ENCODE data around the gene DCDC2C. TPM values are rescaled to one million over a fixed set of nuclear protein-coding genes. Genes with fewer than 3 reads are reported as not detected.

The DCDC2C gene
- total and polyA plus RNA-seq, 2 experiments from 2014 or later = 0.45 TPM; not detected in 1

GRCh38 chr2:3731829-3732228, 28.5 kb downstream of the DCDC2C start (continued):
- no peak for TF ChIP-seq CREB1 (CRISPR knock-in tag; IDR thresholded peaks at IDR 0.05; ENCODE audit: low read depth)

- Histone ChIP-seq H3K4me2 (no peak overlapping the region), H3K27me3 (ENCODE audit: insufficient read depth) (no peaks in the 10 kb centered on the region), H3K27ac (ENCODE audit: low read depth) (no peak overlapping the region), H2AFZ (no peak overlapping the region), H3K4me3 (no peak overlapping the region), H4K20me1 (replicated peaks; ENCODE audit: insufficient read depth) (no peaks in the 10 kb centered on the region), H3K36me3 (ENCODE audit: insufficient read depth) (no peaks in the 10 kb centered on the region), H3K79me2 (replicated peaks; ENCODE audit: insufficient read depth) (no peaks in the 10 kb centered on the region), H3K4me1 (ENCODE audit: insufficient read depth) (no peaks in the 10 kb centered on the region), H3F3A (replicated peaks; ENCODE audit: low read depth) (no peaks in the 10 kb centered on the region), H3K9me2 (ENCODE audit: insufficient read depth) (no peaks in the 10 kb centered on the region)
- Mint-ChIP-seq H3K36me3 (ENCODE audit: low read depth) (0 out of 3 replicates have a peak, but pooled peaks cover 4% of the 10 kb centered on the region), H3K27ac (no peak overlapping the region), H3K9me3 (peaks cover 79% of the 10 kb centered on the region), H3K27me3 (ENCODE audit: insufficient read depth, low read depth, poor library complexity) (no peaks in the 10 kb centered on the region), H3K4me3 (no peak overlapping the region), H3K4me1 (no peaks in the 10 kb centered on the region)
- TF ChIP-seq EZH2 (IDR thresholded peaks at IDR 0.05; ENCODE audit: low read depth, unreplicated experiment) (no peak), ZNF331 (CRISPR knock-in tag; IDR thresholded peaks at IDR 0.05; ENCODE audit: low read depth) (no peak), REST (IDR thresholded peaks at IDR 0.05; ENCODE audit: unreplicated experiment) (no peak), STAT1 (IDR thresholded peaks at IDR 0.05; ENCODE audit: unreplicated experiment) (no peak), ETS1 (IDR thresholded peaks at IDR 0.05) (no peak), CTCF (conservative IDR thresholded peaks at IDR 0.05; ENCODE audit: low read depth in 2 of 2) (no peak), CREB1 (CRISPR knock-in tag; IDR thresholded peaks at IDR 0.05; ENCODE audit: low read depth) (no peak), EZH2phosphoT487 (IDR thresholded peaks at IDR 0.05; ENCODE audit: unreplicated experiment) (no peak), ZNF114 (CRISPR knock-in tag; IDR thresholded peaks at IDR 0.05) (no peak), NANOG (IDR thresholded peaks at IDR 0.05; ENCODE audit: borderline replicate concordance) (no peak), JUNB (IDR thresholded peaks at IDR 0.05; ENCODE audit: unreplicated experiment) (no peak), ZNF462 (CRISPR knock-in tag; IDR thresholded peaks at IDR 0.05) (no peak), POLR2AphosphoS5 (IDR thresholded peaks at IDR 0.05; ENCODE audit: low read depth) (no peak)
- DNase-seq (ENCODE audit: low spot score) (no peak), ATAC-seq (no peak)
These were observed 32.7 kb downstream of the DCDC2C start for GRCh38 chr2:3736112-3736511.

All from GM23338 (cell line).